SK-N-SH (cell line): Measurements from ENCODE around the gene VEZF1. TPM values are rescaled to one million over a fixed set of nuclear protein-coding genes. Genes with fewer than 3 reads are reported as not detected.
"Not testable (repeated sequence)": the region's sequence is repeated elsewhere in the genome, so short reads cannot be mapped to it uniquely, and the experiment has no call there.

ENCODE experiments used
- CTCF ChIA-PET: fragments of 300-600, 350-600 bp; formaldehyde crosslinking; extraction: SDS; loops from one replicate; lab custom pipeline; 2021; lab: Yijun Ruan, JAX
- POLR2A ChIA-PET: fragments of 350-600 bp; sonication (Branson Sonifier 250); formaldehyde crosslinking; extraction: SDS; loops from one replicate; lab custom pipeline; 2020; ENCODE audit warnings: antibody characterized with exemption, inconsistent platforms; lab: Yijun Ruan, JAX
- DNase-seq: peaks from one replicate; pipeline ENCODE4 v3.0.0; 2012
- H2AFZ ChIP-seq: fragments of 200-600 bp; sonication (generic); 2 replicates; pipeline ENCODE4 v1.8.1; 2016; ENCODE audit warnings: antibody characterized with exemption, mild to moderate bottlenecking, low read depth
- H3F3A ChIP-seq: fragments of 200-600 bp; sonication (generic); replicated peaks from 2 replicates; pipeline ENCODE3; 2016; ENCODE audit warnings: antibody characterized with exemption, mild to moderate bottlenecking; ENCODE audit not compliant: insufficient read depth
- H3K27ac ChIP-seq, 2 experiments: fragments of 200-500 bp in 1 of 2; fragments of 200-600 bp in 1 of 2; sonication (Bioruptor generic) in 1 of 2; sonication (generic), shearing (Covaris generic) in 1 of 2; 2 replicates each; pipeline versions ENCODE4 v1.5.1 to v1.6.1; 2014 to 2016; ENCODE audit warnings: low read depth in 2 of 2, inconsistent platforms in 1 of 2, low read length in 1 of 2, mild to moderate bottlenecking in 1 of 2, mixed read lengths in 1 of 2
- H3K27me3 ChIP-seq: fragments of 200-600 bp; sonication (generic), shearing (Covaris generic); 2 replicates; pipeline ENCODE4 v1.6.1; 2016; ENCODE audit warnings: mixed run types; ENCODE audit not compliant: insufficient read depth
- H3K36me3 ChIP-seq, 2 experiments: fragments of 200-500 bp in 1 of 2; fragments of 200-600 bp in 1 of 2; sonication (Bioruptor generic) in 1 of 2; sonication (generic) in 1 of 2; replicated peaks in 1 of 2; 2 replicates each; pipeline versions ENCODE3 to v1.5.1; 2014 to 2016; ENCODE audit warnings: low read length in 1 of 2, mild to moderate bottlenecking in 1 of 2; ENCODE audit not compliant: insufficient read depth in 2 of 2, control insufficient read depth in 1 of 2
- H3K4me1 ChIP-seq, 2 experiments: fragments of 200-500 bp in 1 of 2; fragments of 200-600 bp in 1 of 2; sonication (Bioruptor generic) in 1 of 2; sonication (generic), shearing (Covaris generic) in 1 of 2; 2 replicates each; pipeline versions ENCODE4 v1.5.1 to v1.6.1; 2014 to 2016; ENCODE audit warnings: low read depth in 1 of 2, low read length in 1 of 2, mixed run types in 1 of 2; ENCODE audit not compliant: insufficient read depth in 2 of 2, control insufficient read depth in 1 of 2
- H3K4me2 ChIP-seq: fragments of 200-600 bp; sonication (generic), shearing (Covaris generic); 2 replicates; pipeline ENCODE4 v1.6.1; 2017; ENCODE audit warnings: mixed run types
- H3K4me3 ChIP-seq, 2 experiments: fragments of 200-500 bp in 1 of 2; fragments of 200-600 bp in 1 of 2; sonication (Bioruptor generic) in 1 of 2; sonication (generic), shearing (Covaris generic) in 1 of 2; 2 replicates each; pipeline versions ENCODE4 v1.5.1 to v1.8.1; 2014 to 2016; ENCODE audit warnings: low read depth in 2 of 2, inconsistent platforms in 1 of 2, low read length in 1 of 2, mild to moderate bottlenecking in 1 of 2, mixed read lengths in 1 of 2, moderate library complexity in 1 of 2
- H3K79me2 ChIP-seq: fragments of 200-600 bp; sonication (generic); 2 replicates; pipeline ENCODE4 v1.8.1; 2017; ENCODE audit warnings: mild to moderate bottlenecking; ENCODE audit not compliant: insufficient read depth
- H3K9ac ChIP-seq: fragments of 200-600 bp; sonication (generic); 2 replicates; pipeline ENCODE4 v1.6.1; 2017; ENCODE audit warnings: mixed run types
- H3K9me2 ChIP-seq: fragments of 200-600 bp; sonication (generic); 2 replicates; pipeline ENCODE4 v1.6.1; 2017; ENCODE audit warnings: mixed run types
- H3K9me3 ChIP-seq: fragments of 200-600 bp; sonication (generic); 2 replicates; pipeline ENCODE4 v1.6.1; 2017; ENCODE audit warnings: mixed run types, mild to moderate bottlenecking, moderate library complexity
- H4K20me1 ChIP-seq: fragments of 200-600 bp; sonication (generic); 2 replicates; pipeline ENCODE4 v1.6.1; 2017; ENCODE audit warnings: mild to moderate bottlenecking, mixed run types; ENCODE audit not compliant: insufficient read depth
- CHD2 ChIP-seq: fragments of 150-350 bp; IDR thresholded peaks from 2 replicates; pipeline ENCODE4 v1.6.1; 2018; ENCODE audit warnings: low read length; ENCODE audit not compliant: partially characterized antibody
- EP300 ChIP-seq, 2 experiments: IDR thresholded peaks; 2 replicates each; pipeline versions ENCODE4 v1.4.0 to v1.6.1; 2012; ENCODE audit warnings: borderline replicate concordance in 1 of 2, low read depth in 1 of 2, low read length in 1 of 2
- FOXJ3 ChIP-seq: sonication (generic); formaldehyde crosslinking; IDR thresholded peaks from 2 replicates; pipeline ENCODE4 v1.5.1; 2020; ENCODE audit warnings: mild to moderate bottlenecking, missing genetic modification reagents
- GATA2 ChIP-seq: sonication (generic); formaldehyde crosslinking; IDR thresholded peaks from 2 replicates; pipeline ENCODE4 v1.5.0; 2020; ENCODE audit warnings: mild to moderate bottlenecking, missing genetic modification reagents
- MXI1 ChIP-seq: IDR thresholded peaks from 2 replicates; pipeline ENCODE4 v1.6.1; 2012; ENCODE audit warnings: mild to moderate bottlenecking, low read depth, low read length, improper control_type of control experiment
- NFIC ChIP-seq: IDR thresholded peaks from 2 replicates; pipeline ENCODE4 v1.4.0; 2012; ENCODE audit warnings: borderline replicate concordance
- PBX3 ChIP-seq: IDR thresholded peaks from 2 replicates; pipeline ENCODE4; 2012
- RCOR1 ChIP-seq: fragments of 150-350 bp; IDR thresholded peaks from 2 replicates; pipeline ENCODE4 v1.6.1; 2017; ENCODE audit warnings: antibody characterized with exemption, low read length
- RFX5 ChIP-seq: IDR thresholded peaks from 2 replicates; pipeline ENCODE4 v1.6.1; 2012; ENCODE audit warnings: mild to moderate bottlenecking, improper control_type of control experiment, low read length
- SIN3A ChIP-seq: IDR thresholded peaks from 2 replicates; pipeline ENCODE4 v1.6.1; 2012; ENCODE audit warnings: low read depth, mild to moderate bottlenecking, low read length, moderate library complexity, borderline replicate concordance
- TEAD4 ChIP-seq: IDR thresholded peaks from 2 replicates; pipeline ENCODE4 v1.4.0; 2012; ENCODE audit warnings: mild to moderate bottlenecking, borderline replicate concordance; ENCODE audit not compliant: insufficient read depth
- WGBS: methylation state at CpG from one replicate; pipeline ENCODE4 v1.1.6; 2017; ENCODE audit warnings: low lambda C conversion rate; 5-methylcytosine and 5-hydroxymethylcytosine counted together
- polyA plus RNA-seq, 3 experiments: library from polyadenylated mRNA; depleted of rRNA; stranded (reverse); fragments of >200 nt; gene quantifications; 2 replicates each; pipeline ENCODE4 v1.2.3, GENCODE V29; 2012
- TF ChIP-seq, protein P1 (sequence below): IDR thresholded peaks from 2 replicates; pipeline ENCODE4 v1.4.0; 2012; ENCODE audit warnings: low read depth, borderline replicate concordance

The VEZF1 gene
- polyA plus RNA-seq, 1 of the 3 experiments (the other 2 are of a cell fraction), result 35.1 TPM

GRCh38 chr17:57962279-57963148, 25.5 kb downstream of the VEZF1 start:
- Histone ChIP-seq H3K9me3 (no peaks in the 10 kb centered on the region), H3K27ac (no peak overlapping the region), H2AFZ (no peak overlapping the region), H3K4me2 (no peak overlapping the region), H3K4me1 (no peaks in the 10 kb centered on the region), H3K79me2 (no peaks in the 10 kb centered on the region), H3K9ac (no peak overlapping the region), H3K9me2 (no peaks in the 10 kb centered on the region), H3K36me3 (no peaks in the 10 kb centered on the region), H3K27me3 (no peaks in the 10 kb centered on the region), H3F3A (peaks cover 6% of the 10 kb centered on the region), H3K4me3 (no peak overlapping the region), H4K20me1 (no peaks in the 10 kb centered on the region)
- ChIA-PET CTCF (interaction anchor here (0.9 to 3.5 kb wide), 3 partner anchors 9 to 70 kb away, joined by 3 to 14 read pairs (median 3); no protein-coding TSS in a partner anchor), POLR2A (no interaction called here)
- DNase-seq, result no peak
- TF ChIP-seq MXI1, result no peak
- TF ChIP-seq NFIC, result peak; percentile 74
- 79% methylated on average over 8 of the region's 8 CpGs for WGBS

GRCh38 chr17:57959929-57960328, 28.1 kb downstream of the VEZF1 start:
- no peak for TF ChIP-seq RFX5
- TF ChIP-seq CHD2, result no peak
- TF ChIP-seq TEAD4, result no peak
- TF ChIP-seq SIN3A, result no peak
- TF ChIP-seq, protein P1, sequence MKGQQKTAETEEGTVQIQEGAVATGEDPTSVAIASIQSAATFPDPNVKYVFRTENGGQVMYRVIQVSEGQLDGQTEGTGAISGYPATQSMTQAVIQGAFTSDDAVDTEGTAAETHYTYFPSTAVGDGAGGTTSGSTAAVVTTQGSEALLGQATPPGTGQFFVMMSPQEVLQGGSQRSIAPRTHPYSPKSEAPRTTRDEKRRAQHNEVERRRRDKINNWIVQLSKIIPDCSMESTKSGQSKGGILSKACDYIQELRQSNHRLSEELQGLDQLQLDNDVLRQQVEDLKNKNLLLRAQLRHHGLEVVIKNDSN, result no peak
- no peak for TF ChIP-seq EP300 (IDR thresholded peaks at IDR 0.05; ENCODE audit: borderline replicate concordance in 1 of 2, low read depth in 1 of 2, low read length in 1 of 2)
- TF ChIP-seq GATA2 (CRISPR knock-in tag), result no peak
- no peak for TF ChIP-seq FOXJ3 (CRISPR knock-in tag)
- TF ChIP-seq RCOR1, result no peak
- no peak for TF ChIP-seq PBX3
- TF ChIP-seq, all 33 proteins: peak for 0
- CTCF ChIA-PET, result interaction anchor here (1.1 to 3.5 kb wide), 6 partner anchors 9 to 39 kb away, joined by 3 to 14 read pairs (median 4); no protein-coding TSS in a partner anchor
- Histone ChIP-seq H3K79me2 (peaks cover 8% of the 10 kb centered on the region; the same call in 1 of the 2 replicates), H3K4me3 (no peak overlapping the region), H4K20me1 (no peaks in the 10 kb centered on the region), H3K9me2 (no peaks in the 10 kb centered on the region), H3K9ac (no peak overlapping the region), H3K4me1 (peaks cover 6 to 7% of the 10 kb centered on the region in 2 experiments; a peak in 3 of 4 replicates), H3K36me3 (no peaks in the 10 kb centered on the region), H3K4me2 (no peak overlapping the region), H3F3A (peaks cover 6% of the 10 kb centered on the region), H3K27ac (no peak overlapping the region), H2AFZ (no peak overlapping the region), H3K9me3 (no peaks in the 10 kb centered on the region), H3K27me3 (no peaks in the 10 kb centered on the region)
- no peak for DNase-seq
- POLR2A ChIA-PET, result interaction anchor here (1.6 kb wide), 1 partner anchor 19 kb away, joined by 3 read pairs; no protein-coding TSS in a partner anchor
- 92% methylated on average over 6 of the region's 6 CpGs for WGBS

GRCh38 chr17:57958391-57958790, 29.7 kb downstream of the VEZF1 start:
- H3K27ac ChIP-seq, H3K36me3 ChIP-seq, DNase-seq, H3K9me3 ChIP-seq, H3K27me3 ChIP-seq, H3K4me2 ChIP-seq, H3F3A ChIP-seq, H3K9ac ChIP-seq, H3K9me2 ChIP-seq, H4K20me1 ChIP-seq, H3K4me3 ChIP-seq, H2AFZ ChIP-seq: not testable (repeated sequence)
- peaks cover 14 to 15% of the 10 kb centered on the region in 2 experiments; a peak in 3 of 4 replicates for H3K4me1 ChIP-seq
- H3K79me2 ChIP-seq, result peaks cover 22% of the 10 kb centered on the region
- POLR2A ChIA-PET, result interaction anchor here (1.6 kb wide), 1 partner anchor 18 kb away, joined by 3 read pairs; no protein-coding TSS in a partner anchor
- CTCF ChIA-PET, result interaction anchor here (1.2 kb wide), 1 partner anchor 23 kb away, joined by 3 read pairs; no protein-coding TSS in a partner anchor
- WGBS, result 97% methylated on average over 15 of the region's 15 CpGs
